ENCODE measurements around the gene LBHD1.
"Not testable (repeated sequence)": the region's sequence is repeated elsewhere in the genome, so short reads cannot be mapped to it uniquely, and the experiment has no call there.

The LBHD1 gene

GRCh38 chr11:62656796-62657429, 15.2 kb downstream of the LBHD1 start:
- DNase-seq = no peak

- no peak for DNase-seq
Measured at GRCh38 chr11:62654297-62654696, 17.8 kb downstream of the LBHD1 start.

- no peak for DNase-seq
Measured at GRCh38 chr11:62652161-62653006, 19.7 kb downstream of the LBHD1 start.

GRCh38 chr11:62650283-62650682, 21.8 kb downstream of the LBHD1 start:
- not testable (repeated sequence) for DNase-seq

DNA sequence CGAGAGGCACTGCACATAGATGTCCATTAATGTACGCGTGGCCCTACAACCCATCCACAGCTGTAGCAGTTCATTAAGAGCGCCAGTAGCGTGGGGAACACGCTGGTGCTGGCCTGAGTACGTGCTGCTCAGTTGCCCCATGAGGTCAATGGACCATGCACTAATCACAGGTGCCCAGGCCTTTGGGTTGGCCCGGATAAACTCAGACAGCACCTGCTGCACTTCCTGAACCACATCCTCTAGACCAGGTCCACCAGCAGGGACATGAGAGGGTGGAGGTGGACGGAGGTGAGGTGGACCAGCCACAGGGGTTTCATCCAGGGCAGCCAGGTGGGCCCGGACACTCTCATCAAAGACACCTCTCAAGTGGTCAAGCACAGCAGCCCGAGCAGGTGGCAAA, 22.6 kb downstream of the LBHD1 start:
- DNase-seq = no peak

- no peak for DNase-seq
Measured at GRCh38 chr11:62648967-62649364, 23.1 kb downstream of the LBHD1 start.

- DNase-seq = no peak
Measured at GRCh38 chr11:62648185-62648966, 23.7 kb downstream of the LBHD1 start.

DNA sequence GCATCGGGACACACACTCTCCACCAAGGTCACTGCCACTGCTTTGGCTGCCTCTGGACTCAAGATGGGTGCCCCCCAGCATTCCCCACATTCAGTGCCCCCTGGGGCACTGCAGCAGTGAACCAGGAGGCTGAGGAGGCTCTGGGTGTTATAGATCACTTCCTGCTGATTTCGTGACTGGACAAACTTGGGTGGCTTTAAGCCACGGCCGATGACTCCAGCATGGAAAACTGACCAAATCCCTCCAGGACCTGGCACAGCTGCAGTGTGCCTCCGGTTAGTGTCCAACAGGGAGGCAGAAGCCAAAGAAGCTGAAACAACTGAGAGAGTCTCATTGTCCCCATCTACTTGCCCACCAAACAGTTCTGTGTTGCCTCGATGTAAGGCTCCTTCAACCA, 24.5 kb downstream of the LBHD1 start:
- no peak for DNase-seq

DNA sequence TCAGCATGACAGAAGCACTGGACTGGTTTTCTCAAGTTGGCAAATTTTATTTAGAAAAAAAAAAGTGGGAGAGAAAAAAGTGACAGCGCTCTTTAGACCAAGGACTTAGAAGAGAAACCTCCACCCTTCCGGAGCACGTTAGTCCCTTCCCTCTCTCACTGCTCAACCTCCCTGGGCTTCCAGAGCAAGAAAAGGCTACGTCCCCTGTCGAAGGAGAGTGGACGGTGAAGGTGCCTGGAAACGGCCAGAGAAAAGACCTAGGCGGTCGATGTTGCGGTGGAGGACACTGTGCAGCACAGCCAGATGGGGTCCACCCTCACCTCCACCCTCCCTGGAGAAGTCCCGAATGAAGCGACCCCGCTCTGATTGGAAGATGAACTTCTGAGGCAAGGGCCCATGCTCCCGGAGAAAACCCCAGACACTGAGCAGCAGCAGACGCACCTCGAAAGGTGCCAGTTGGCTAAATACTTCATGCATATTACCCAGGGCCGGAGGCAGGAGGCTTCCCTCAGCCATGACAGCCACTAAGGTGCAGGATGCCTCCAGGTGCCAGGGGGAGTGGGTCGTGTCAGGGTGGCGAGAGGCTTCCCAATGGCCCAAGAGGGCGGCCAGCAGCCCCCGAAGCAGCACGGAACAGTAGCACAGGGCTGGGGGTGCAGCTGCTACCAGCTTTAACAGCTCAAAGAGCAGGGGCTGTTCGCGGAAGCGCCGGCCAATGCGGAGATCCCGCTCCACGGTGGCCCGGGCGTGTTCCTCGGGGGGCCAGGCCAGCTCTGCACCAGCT, 25.1 kb downstream of the LBHD1 start:
- DNase-seq = no peak

GRCh38 chr11:62645946-62646824, 25.9 kb downstream of the LBHD1 start, which contains the start of gene GANAB:
GANAB (minus strand) TSS chr11:62646613; CDS start chr11:62646599, 14 bp downstream.
- peak; percentile 76 for DNase-seq

- no peak for DNase-seq
Measured at GRCh38 chr11:62645671-62645945, 26.5 kb downstream of the LBHD1 start.

- DNase-seq = no peak
Measured at GRCh38 chr11:62644220-62644619, 27.8 kb downstream of the LBHD1 start.

GRCh38 chr11:62632492-62632891, 39.6 kb downstream of the LBHD1 start:
- no peak for DNase-seq

- DNase-seq = no peak
Measured at GRCh38 chr11:62627713-62628112, 44.4 kb downstream of the LBHD1 start.

GRCh38 chr11:62622476-62623089, 49.5 kb downstream of the LBHD1 start:
- no peak for DNase-seq

DNA sequence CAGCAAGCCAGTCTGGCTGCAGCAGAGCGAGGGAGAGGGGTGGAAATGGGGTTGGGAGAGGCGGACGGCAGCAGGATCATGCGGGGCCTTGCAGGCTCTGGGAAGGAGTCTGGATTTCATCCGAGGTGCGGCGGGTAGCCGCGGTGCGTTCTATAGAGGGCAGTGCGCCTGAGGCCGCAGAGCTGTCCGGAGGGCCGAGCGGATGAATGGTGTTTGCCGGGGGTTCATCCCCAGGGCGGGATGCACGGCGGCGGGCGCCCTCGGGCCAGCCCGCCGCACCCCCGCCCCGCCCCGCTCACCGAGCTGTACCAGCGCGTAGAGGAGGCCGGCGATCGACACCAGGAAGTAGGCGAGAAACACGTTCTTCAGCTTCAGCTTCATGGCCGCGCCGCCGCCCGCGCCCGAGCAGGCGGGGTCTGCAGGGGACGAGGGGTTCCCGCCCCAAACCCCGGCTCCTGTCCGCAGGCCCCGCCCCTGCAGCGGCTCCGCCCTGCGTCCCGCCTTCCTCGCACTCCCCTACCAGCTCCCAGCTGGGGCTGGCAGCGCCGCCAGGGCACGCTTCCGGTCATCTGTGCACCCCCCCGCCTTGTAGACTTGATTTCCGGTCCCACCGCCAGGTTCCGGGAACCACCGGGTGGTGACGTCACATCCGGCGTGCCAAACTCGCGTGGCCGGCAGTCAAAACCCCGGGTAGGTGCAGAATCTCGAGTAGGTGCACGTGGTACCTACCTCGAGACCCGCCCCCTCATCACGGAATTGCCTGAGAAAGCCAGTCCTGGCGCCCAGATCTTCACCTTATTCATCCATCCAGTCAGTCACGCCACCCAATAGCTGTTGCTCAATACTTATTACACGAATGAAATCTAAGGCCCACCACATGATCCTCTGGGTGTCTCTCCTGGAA, 50.2 kb downstream of the LBHD1 start, which contains the start of gene B3GAT3:
Gene B3GAT3, minus strand, starts transcription at position 420 of the 904 bp plus-strand sequence. Its CDS starts 39 bp downstream, at position 381.
- DNase-seq = peak; percentile 78

- DNase-seq = no peak
Measured at GRCh38 chr11:62621027-62621566, 51.0 kb downstream of the LBHD1 start.

GRCh38 chr11:62616957-62617356, 55.1 kb downstream of the LBHD1 start:
- DNase-seq = not testable (repeated sequence)

DNA sequence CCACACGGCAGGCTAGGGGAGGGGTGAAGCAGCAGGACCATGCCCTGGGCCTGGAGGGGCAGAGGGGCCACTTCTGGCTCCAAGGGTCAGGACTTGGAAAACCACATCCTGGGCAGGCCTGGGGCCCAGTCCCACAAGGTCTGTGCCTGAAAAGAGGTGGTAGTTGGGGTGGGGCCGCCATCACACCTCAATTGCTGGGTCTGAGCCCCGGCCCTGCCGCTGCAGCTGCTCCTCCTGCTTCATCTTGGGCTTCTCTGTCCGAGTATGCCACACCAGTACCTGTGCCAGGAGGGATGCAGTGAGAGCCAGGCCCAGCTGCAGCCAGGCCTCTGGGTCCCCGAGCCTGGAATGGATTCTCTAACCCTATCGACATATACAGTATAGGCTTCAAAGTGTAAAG, 56.5 kb downstream of the LBHD1 start:
- no peak for DNase-seq

DNA sequence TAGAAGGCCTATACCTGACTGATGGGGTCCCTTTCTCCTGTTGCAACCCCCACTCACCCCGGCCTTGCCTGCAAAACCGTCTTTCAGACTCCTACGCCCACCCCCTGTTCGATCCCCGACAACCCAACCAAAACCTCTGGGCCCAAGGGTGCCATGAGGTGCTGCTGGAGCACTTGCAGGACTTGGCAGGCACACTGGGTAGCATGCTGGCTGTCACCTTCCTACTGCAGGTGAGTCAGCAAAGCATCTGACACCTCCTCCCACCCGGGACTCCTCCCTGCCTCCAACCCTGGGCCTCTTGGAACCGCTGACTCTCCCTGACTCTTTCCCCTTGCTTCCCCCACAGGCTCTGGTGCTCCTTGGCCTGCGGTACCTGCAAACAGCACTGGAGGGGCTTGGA, 57.8 kb downstream of the LBHD1 start:
- no peak for DNase-seq
